Measurements from ENCODE around the gene MOXD1. TPM values are rescaled to one million over a fixed set of nuclear protein-coding genes. Genes with fewer than 3 reads are reported as not detected.

MOXD1 gene
- total RNA-seq, 2 donors from 2014 or later: 4.0 to 5.5 TPM

DNA sequence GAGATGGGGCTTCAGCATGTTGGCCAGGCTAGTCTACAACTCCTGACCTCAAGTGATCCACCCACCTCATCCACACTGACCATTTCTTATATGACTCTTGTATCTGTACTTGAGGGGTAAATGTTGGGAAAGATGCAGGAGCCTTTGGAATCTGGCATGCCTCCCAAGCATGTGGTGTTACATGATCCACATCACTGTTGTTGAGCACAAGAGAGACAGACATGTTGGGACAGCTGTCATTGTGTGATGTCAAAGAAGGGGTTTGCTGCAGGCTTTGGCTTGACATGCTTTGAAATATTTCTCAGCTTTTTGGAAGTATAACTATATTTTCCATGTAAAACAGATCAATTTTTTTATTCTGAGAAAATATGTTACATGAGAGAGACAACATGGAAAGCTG is 139.9 kb downstream of the MOXD1 start:
- Histone ChIP-seq H3K9me3 (no peaks in the 10 kb centered on the region), H3K4me3 (no peak overlapping the region), H3K4me1 (replicated peaks) (no peaks in the 10 kb centered on the region), H3K36me3 (no peaks in the 10 kb centered on the region), H3K27me3 (replicated peaks; ENCODE audit: insufficient read depth) (no peaks in the 10 kb centered on the region), H3K27ac (no peak overlapping the region)
- no peak for DNase-seq (ENCODE audit: low spot score)
- intact Hi-C loops (cut with DNase I): no loop called here
- no peak for TF ChIP-seq POLR2AphosphoS5 (IDR thresholded peaks at IDR 0.05)
- TF ChIP-seq, protein P1, sequence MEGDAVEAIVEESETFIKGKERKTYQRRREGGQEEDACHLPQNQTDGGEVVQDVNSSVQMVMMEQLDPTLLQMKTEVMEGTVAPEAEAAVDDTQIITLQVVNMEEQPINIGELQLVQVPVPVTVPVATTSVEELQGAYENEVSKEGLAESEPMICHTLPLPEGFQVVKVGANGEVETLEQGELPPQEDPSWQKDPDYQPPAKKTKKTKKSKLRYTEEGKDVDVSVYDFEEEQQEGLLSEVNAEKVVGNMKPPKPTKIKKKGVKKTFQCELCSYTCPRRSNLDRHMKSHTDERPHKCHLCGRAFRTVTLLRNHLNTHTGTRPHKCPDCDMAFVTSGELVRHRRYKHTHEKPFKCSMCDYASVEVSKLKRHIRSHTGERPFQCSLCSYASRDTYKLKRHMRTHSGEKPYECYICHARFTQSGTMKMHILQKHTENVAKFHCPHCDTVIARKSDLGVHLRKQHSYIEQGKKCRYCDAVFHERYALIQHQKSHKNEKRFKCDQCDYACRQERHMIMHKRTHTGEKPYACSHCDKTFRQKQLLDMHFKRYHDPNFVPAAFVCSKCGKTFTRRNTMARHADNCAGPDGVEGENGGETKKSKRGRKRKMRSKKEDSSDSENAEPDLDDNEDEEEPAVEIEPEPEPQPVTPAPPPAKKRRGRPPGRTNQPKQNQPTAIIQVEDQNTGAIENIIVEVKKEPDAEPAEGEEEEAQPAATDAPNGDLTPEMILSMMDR (IDR thresholded peaks at IDR 0.05): no peak
- no peak for TF ChIP-seq POLR2A (IDR thresholded peaks at IDR 0.05)

DNA sequence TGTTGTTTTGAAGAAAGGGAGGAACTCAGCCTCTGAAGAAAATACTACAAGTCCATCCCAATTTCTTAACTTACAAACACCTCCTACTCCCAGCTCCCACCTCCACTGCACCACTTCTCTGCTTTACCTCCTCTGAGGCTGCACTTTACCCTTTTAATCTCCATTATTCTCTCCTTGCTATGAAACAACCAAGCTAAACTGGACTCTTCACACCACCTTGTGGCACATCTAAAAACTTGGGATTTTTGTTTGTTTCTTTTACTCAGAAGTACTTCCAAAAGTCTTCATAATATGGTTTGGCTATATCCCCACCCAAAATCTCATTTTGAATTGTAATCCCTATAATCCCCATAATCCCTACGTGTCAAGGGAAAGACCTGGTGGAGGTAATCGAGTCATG is 142.2 kb downstream of the MOXD1 start:
- no peak for DNase-seq (ENCODE audit: low spot score)
- Histone ChIP-seq H3K4me1 (replicated peaks) (no peaks in the 10 kb centered on the region), H3K36me3 (no peaks in the 10 kb centered on the region), H3K27ac (no peak overlapping the region), H3K4me3 (no peak overlapping the region), H3K9me3 (no peaks in the 10 kb centered on the region), H3K27me3 (replicated peaks; ENCODE audit: insufficient read depth) (no peaks in the 10 kb centered on the region)
- 74% methylated on average over 2 of the region's 2 CpGs for WGBS
- TF ChIP-seq POLR2AphosphoS5 (IDR thresholded peaks at IDR 0.05): no peak
- TF ChIP-seq, protein P1 (IDR thresholded peaks at IDR 0.05): peak in 1 of 4 experiments; percentile 32
- intact Hi-C loops (cut with DNase I): no loop called here

DNA sequence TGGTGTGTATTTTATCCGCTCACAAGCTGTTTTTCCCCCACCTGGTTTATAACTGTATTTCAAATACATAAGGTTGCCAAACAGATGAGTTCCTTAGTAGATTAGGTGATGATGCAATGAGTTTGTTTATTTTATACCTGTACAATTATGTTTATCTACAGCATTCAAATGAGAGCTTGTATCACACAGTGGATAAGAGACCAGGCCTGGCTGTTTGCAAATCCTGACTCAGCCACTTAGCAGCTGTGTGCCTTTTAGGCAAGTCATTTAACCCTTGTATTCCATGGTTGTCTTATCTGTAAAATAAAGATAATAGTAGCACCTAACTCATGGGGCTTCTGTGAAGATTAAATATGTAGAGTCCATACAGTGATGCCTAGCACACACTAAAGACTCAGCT is 143.7 kb downstream of the MOXD1 start:
- DNase-seq (ENCODE audit: low spot score): no peak
- Histone ChIP-seq H3K4me1 (replicated peaks) (no peaks in the 10 kb centered on the region), H3K27ac (no peak overlapping the region), H3K36me3 (no peaks in the 10 kb centered on the region), H3K4me3 (no peak overlapping the region), H3K27me3 (replicated peaks; ENCODE audit: insufficient read depth) (no peaks in the 10 kb centered on the region), H3K9me3 (no peaks in the 10 kb centered on the region)
- 100% methylated on average over 1 of the region's 1 CpG for WGBS
- TF ChIP-seq POLR2A (IDR thresholded peaks at IDR 0.05): no peak
- TF ChIP-seq, protein P1 (IDR thresholded peaks at IDR 0.05): no peak
- no peak for TF ChIP-seq POLR2AphosphoS5 (IDR thresholded peaks at IDR 0.05)
- intact Hi-C loops (cut with DNase I): no loop called here

DNA sequence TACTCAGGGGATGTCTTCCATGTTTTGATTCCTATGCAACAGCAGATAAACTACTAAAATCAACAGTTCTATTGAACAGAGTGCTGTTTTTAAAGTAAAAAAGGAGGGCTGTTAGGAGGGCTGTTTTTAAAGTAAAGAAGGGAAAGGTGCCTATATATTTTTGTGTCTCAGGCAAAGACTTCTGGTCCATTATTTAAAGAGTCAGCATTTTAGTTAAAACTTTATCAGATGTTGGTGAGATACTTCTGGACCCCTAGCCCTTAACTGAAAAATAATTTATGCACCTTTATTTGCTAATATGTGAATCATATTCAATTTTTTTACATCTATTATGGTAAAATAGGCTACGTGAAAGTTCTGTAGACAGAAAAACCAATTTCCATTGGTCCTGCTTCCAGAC is 144.8 kb downstream of the MOXD1 start:
- H3K27ac ChIP-seq: no peak overlapping the region
- intact Hi-C loops (cut with DNase I): no loop called here
- H3K27me3 ChIP-seq (replicated peaks; ENCODE audit: insufficient read depth): no peaks in the 10 kb centered on the region
- H3K4me3 ChIP-seq: no peak overlapping the region
- TF ChIP-seq POLR2A (IDR thresholded peaks at IDR 0.05): no peak
- no peak for TF ChIP-seq POLR2AphosphoS5 (IDR thresholded peaks at IDR 0.05)
- TF ChIP-seq, protein P1 (IDR thresholded peaks at IDR 0.05): no peak
- DNase-seq (ENCODE audit: low spot score): no peak
- H3K9me3 ChIP-seq: no peaks in the 10 kb centered on the region
- 94% methylated on average over 1 of the region's 1 CpG for WGBS
- no peaks in the 10 kb centered on the region for H3K36me3 ChIP-seq
- no peaks in the 10 kb centered on the region for H3K4me1 ChIP-seq (replicated peaks)

DNA sequence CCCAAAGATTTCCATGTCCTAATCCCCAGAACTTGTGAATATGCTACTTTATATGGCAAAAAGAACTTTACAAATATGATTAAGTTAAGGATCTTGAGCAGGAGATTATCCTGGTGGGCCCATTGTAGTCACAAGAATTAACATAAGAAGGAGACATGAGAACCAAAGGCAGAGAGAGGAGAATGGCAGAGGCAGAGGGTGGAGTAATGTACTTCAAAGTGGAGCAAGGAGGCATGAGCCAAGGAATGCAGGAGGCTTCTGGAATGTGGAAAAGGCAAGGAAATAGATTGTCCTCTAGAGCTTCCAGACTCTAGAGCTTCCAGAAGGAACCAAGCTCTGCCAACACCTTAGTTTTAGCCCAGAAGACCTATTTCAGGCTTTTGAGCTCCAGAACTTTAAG is 147.4 kb downstream of the MOXD1 start:
- H3K36me3 ChIP-seq: no peaks in the 10 kb centered on the region
- H3K4me3 ChIP-seq: no peak overlapping the region
- H3K27ac ChIP-seq: no peak overlapping the region
- TF ChIP-seq, protein P1 (IDR thresholded peaks at IDR 0.05): no peak
- TF ChIP-seq POLR2A (IDR thresholded peaks at IDR 0.05): no peak
- TF ChIP-seq POLR2AphosphoS5 (IDR thresholded peaks at IDR 0.05): no peak
- H3K9me3 ChIP-seq: no peaks in the 10 kb centered on the region
- intact Hi-C loops (cut with DNase I): no loop called here
- H3K4me1 ChIP-seq (replicated peaks): no peaks in the 10 kb centered on the region
- DNase-seq (ENCODE audit: low spot score): no peak
- no peaks in the 10 kb centered on the region for H3K27me3 ChIP-seq (replicated peaks; ENCODE audit: insufficient read depth)

All from prostate gland (tissue), 2 donors.